HG02970 (cell line): ENCODE data around the gene PSMB5.
"Not testable (repeated sequence)": the region's sequence is repeated elsewhere in the genome, so short reads cannot be mapped to it uniquely, and the experiment has no call there.

Source experiments
- ATAC-seq: cut with Tn5 transposase; IDR thresholded peaks from one replicate; pipeline ENCODE4 v1.9.1; 2021; ENCODE audit warnings: mild to moderate bottlenecking, moderate library complexity, moderate number of reproducible peaks; ENCODE audit not compliant: unreplicated experiment, low FRiP score

PSMB5 gene

DNA sequence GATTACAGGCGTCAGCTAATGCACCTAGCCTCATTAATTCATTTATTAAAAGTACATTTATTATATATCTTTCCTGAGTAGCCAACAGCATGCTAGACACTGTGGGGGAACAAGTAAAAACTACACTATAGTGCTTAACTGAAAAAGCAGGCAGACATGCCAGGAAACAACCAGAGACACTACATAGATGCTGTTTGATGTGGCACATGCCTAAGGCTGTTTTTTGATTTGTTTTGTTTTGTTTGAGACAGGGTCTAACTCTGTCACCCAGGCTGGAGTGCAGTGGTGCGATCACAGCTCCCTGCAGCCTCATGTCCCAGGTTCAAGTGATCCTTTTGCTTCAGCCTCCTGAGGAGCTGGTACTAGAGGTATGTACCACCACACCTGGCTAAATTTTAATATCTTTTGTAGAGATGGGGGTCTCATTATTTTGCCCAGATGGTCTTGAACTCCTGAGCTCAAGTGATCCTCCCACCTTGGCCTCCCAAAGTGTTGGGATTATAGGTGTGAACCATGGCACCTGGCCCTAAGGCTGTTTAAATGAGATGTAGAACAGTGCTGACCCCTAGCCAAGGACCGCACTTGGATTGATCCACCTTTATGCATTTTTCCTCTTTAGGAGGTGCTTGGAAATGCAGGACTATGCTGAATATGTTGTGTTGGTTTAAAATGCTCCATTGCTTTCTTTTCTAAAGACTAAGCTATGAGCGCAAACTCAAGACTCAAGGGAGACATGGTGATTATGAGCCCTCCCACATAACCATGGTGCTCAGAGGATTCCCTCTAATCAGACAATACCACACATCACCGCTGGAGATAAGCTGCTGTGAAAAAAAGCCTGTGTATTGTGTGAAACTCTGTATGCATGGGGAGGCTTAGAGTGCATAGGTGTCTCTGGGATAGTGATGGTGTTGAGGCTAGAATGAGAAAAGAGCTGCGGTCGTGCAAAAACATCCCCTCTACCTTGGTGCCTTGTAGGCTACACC lies 14.3 kb downstream of the PSMB5 start:
- no peak for ATAC-seq

DNA sequence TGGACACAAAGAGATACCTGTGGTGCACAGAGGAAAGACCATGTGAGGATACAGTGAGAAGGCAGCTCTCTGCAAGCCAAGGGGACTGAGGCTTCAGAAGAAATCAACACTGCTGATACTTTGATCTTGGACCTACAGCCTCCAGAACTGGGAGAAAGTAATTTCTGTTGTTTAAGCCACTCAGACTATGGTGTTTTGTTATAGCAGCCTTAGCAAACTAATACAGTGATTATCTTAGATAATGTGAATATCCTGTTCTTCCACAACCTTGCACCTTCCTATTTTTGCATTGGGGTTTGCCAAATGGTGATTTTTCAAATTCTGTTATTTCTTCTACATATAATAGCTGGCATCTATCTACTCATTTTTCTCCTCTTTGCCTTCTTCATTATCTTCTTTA lies 16.6 kb downstream of the PSMB5 start:
- no peak for ATAC-seq

DNA sequence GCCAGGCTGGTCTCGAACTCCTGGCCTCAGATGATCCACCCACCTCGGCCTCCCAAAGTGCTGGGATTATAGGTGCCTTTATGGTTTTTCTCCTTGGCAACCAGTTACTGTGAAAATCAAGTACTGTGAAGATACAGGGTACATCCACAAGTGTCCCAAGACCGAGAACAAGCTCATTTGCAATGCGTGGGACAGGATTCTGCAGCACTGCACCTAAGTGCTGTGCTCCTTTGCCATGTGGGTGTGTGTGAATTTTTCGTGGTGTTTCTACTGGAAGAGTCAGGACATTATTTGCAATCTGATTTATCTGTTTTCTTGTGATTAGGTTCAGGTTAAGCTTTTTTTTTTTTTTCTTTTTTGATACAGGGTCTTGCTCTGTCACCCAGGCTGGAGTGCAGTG lies 17.6 kb downstream of the PSMB5 start:
- ATAC-seq = no peak

DNA sequence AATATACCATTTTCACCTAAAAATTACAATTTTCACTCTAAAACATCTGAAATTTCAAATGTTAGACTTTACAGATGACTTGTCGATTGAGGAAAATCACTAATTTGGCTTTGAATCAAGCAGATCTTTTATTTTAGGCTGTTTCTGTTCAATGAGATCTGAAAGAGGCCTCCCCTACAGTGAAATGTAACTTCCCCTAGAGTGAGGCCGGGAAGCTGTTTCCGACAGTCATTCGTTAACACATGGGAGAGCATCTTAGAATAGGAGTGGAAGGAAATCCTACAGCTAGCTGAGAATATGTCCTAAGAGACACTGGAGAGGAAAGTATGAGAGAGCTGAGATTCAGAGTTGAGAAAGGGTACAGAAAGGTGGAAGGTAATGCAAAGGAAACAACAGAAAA lies 19.1 kb downstream of the PSMB5 start:
- no peak for ATAC-seq

DNA sequence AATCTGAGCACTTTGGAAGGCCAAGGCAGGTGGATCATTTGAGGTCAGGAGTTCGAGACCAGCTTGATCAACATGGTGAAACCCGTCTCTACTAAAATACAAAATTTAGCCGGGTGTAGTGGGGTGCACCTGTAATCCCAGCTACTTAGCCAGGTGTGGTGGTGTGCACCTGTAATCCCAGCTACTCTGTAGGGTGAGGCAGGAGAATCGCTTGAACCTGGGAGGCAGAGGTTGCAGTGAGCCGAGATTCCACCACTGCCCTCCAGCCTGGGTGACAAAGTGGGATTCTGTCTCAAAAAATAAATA lies 21.0 kb downstream of the PSMB5 start:
- ATAC-seq = not testable (repeated sequence)

DNA sequence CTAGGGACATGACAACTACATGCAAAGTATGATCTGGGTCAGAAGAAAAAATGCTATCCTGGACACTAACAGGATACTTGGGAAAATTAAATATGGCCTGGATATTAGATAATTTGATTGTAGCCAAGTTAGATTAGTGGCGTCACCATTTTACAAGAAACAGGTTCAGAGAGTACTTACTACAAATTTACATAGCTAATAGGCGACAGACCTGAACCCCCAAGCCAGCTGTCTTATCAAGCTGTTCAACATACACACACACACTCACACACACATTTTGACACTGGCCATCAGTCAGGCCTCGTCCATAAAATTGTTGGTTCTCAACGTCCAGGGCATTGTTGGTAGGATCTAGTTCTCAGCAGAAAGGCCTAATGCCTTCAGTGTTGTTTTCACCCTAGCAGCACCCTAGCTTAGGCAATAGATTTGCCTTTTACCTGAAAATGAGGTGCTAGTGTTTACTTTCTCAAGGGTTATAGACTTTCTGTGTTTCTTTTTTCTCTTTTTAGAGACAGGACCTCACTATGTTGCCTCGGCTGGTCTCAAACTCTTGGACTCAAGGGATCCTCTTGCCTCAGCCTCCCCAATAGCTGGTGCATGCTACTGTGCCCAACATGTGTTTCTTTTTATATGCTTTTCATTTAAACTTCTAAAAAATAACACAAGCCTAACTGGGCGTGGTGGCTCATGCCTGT lies 21.5 kb downstream of the PSMB5 start:
- no peak for ATAC-seq

DNA sequence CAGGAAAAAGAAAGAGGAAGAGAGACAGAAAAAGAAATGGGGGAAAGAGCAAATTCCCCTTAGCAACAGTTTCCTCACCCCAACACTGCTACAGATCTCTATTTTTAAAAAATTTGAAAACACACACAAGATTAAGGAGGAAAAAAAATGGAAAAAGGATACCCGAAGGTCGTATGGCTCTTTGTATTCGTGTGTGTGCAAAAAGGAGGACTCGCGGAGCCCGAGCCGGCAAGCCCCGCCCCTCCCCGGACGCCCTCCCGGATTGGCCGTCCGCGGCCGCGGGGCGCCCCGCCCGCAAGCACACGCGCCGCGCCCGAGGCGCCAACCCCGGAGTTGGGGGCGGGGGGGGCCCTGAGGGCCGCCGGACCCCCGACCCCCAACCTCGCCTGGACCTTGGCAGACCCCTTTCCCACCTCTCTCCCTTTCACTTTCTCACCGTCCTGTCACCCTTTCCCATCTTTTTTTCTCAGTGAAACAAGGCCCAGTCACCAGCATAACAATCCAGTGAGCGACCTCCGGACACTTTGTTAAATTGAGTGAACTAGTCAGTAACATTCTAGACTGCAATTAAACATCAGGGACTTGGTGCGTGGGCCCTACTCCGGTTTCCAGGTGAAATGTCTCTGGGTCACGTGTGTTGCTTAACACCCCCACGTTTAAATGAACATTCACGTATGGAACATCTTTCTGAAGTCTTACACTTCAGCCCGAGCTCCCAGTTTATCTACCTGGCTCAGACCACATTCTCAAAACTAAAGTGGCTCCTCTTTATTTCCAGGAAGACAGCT lies 24.6 kb downstream of the PSMB5 start, which contains the start of gene C14orf93:
TSS of gene C14orf93 (minus strand) at position 205 of the 788 bp plus-strand sequence. CDS start 11,120 bp downstream, outside the sequence.
- peak; percentile 47 for ATAC-seq

DNA sequence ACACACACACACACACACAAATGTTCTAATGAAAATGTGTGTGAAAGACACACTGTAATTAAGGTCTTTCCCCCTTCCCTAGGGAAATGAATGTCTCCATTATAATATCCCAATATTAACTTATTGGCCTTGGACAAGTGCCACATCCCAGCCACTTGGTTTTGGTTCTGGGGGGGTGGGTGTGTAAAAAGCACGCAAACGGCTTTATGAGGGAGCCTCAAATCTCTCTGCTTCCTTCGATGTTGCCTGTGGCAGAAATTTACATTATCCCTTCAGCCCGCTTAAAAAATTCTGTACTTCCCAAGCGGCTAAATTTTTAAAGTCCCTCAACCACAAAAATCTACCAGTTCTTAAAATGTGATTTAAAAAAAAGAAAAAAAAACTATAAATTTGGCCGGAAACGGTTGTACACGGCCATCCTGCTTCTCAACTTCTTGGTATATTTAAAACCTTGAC lies 25.2 kb downstream of the PSMB5 start:
- no peak for ATAC-seq

DNA sequence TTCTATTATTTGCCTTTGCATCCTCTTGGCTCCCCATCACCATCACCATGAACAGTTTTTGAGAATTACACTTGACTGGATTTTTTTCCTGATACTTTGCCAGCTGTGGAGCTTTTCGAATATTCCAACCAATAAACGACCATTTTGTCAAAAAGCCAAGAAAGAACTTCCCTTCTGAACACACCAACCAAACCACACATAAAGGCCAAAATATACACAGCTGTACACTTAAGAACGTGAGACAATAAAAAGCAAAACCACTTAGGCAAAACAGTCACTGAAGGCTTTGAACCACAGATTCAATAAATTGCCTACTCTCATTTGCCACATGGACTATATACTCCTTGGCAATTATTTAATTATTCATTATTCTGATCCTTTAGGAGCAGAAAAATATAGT lies 25.9 kb downstream of the PSMB5 start:
- no peak for ATAC-seq

DNA sequence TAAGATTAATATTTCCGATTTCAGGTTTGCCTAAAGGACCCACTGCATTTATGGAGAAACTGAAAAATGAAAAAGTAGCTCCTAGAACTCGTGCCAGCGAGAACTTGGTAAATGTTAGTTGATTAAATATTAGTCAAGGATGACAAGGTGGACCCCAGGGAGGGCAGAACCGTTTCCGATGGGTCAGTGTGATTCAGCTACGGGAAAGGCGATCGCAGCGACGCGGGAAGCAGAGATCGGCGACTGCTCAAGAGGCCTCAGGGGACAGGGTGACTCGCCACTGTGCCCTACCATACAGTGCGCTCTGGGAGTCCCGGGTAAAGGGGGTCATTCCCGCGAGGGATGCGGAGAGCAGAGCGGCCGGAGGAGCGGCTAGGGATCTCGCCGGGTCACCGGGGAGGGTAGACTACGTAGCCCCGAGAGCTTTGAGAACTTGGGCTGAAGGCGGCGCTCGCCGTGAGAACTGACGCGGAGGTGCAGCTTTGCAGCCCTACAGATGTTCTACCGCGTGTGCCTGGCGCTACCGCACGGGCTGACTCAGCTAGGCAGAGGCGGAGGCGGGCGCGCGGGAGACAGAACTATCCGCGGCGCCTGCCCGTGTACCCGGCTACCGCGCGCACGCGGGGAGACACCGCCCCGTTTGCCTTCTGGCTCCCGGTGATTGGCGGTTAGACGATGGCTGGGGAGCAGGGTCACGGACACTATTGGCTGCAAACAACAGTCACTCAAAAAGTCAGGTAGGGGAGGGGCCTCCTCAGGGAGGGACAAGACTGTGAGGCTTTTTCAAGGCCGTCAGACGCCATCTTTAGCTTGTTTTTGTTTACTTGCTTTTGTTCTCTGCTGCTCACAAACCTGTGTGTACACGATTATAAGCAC lies 27.9 kb downstream of the PSMB5 start:
- peak; percentile 89 for ATAC-seq

DNA sequence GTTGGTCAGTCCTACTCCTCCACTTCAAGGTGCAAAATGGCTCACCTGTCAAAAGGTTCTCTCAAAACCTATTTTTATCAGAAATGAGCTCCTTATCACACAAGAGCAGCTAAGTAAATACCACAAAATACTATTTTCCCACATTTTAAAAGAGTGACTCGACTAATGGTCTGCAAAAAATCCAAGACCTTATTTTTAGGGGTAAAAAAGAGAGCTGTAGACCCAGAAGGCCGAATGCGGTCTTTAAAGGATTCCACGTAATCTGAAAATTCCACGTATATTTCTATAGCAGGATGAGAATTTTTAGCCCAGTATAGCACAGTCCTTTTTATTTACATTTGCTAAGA lies 28.5 kb downstream of the PSMB5 start:
- ATAC-seq = no peak

DNA sequence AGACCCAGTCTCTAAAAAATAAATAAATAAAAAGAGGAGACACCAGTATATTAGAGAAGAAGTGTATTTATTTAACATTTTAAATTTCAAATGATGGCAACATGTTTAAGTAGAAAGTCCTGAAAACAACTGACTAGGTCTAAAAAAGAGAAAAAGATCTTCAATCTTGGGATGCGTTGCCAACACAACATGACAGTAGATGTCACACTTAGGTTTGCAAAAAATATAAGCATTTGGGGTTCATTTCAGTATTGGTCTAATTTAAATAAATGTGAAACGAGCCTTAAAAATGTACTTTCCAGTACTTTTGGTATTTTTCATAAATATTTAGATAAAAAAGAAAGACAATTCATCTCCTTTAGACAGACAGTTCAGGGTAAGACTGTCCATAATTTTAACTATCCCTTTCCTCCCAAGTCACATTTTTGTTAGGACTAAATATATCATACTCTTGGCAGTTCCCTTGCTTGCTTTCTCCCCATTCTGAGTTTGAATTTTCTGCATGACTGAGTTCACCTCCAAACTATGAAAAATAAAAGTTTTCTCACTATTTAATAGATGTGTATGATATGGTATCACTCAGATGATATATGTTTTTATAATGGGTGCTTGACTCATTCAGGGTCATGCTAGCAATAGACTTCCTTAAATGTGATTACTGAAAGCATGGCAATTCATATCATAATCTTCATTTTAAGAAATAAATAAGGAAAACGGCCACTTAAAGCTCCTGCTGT lies 29.1 kb downstream of the PSMB5 start:
- no peak for ATAC-seq

DNA sequence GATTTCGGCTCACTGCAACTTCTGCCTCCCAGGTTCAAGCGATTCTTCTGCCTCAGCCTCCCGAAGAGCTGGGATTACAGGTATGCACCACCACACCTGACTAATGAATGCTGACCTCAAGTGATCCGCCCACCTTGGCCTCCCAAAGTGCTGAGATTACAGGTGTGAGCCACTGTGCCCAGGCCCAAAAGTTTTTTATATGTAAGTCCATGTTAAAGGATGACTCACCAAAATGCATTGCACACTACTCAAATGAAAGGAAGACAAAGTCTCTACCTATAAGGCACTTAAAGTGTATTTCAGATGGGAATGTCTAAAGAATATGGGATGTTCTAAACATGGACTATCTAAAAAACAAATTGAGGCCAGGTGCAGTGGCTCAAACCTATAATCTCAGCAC lies 30.4 kb downstream of the PSMB5 start:
- not testable (repeated sequence) for ATAC-seq

DNA sequence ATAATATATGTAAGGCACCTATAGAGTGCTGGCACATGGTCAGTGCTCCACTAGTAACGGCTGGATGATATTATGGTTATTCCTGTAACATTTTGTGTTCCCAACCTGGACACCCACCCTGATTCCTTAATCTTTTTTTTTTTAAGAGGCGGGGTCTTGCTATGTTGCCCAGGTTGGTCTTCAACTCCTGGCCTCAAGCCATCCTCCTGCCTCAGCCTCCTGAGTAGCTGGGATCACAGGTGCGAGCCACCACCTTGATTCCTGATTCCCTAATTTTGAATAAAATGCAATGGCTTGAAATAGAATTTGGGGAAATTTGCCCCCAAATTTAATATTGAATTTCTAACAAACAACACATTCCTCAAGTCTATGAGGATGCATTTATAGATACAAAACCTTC lies 32.1 kb downstream of the PSMB5 start:
- no peak for ATAC-seq

DNA sequence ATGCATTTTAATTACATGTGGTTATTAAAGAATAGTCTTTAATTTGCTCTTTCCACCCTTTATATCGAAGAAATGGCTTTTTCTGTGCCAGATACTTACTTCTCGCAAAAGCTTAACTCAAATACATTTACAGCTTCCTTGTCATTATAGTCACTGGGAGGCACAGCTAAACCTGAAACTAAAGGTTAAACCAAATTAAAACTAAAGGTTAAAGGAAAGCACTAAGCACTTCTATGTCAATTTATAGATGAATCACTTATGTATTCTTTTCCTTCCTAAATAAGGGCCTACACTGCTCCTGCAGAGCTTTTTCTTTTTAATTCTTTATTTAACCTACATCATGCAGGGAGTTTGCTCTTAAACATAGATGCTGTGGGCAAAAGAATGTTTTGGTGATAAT lies 33.8 kb downstream of the PSMB5 start:
- ATAC-seq = no peak

DNA sequence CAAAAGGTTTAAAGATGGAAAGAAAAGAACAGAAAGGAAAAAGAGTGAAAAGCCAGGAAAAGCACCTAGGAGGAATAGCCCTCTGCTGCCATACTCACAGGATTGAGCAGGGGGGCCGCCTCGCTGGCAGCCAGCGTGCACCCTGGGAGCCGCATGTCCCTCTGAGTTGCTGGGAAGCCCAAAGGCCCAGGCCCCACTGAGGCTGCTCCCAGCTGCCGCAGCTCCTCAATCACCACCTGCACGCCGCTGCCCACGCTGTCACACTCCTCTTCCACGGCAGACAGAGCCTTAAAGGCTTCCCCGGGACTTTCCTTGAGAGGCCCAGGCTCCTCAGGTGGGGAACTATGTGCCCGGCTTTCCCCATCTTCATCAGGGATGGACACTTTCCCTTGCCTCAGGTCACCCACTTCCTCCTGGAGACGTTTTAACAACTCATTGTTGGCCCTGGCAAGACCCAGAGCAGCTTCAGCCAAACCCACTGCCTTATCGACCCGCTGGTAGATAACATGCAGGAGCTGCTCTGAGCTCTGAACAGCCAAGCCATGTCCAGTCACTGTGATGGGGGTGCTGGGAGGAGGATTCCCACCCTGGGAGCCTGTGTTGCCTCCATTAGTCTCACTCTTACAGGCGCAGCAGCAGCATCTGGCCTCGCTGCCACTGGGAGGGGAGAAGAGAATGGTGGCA lies 36.2 kb downstream of the PSMB5 start:
- ATAC-seq = no peak

DNA sequence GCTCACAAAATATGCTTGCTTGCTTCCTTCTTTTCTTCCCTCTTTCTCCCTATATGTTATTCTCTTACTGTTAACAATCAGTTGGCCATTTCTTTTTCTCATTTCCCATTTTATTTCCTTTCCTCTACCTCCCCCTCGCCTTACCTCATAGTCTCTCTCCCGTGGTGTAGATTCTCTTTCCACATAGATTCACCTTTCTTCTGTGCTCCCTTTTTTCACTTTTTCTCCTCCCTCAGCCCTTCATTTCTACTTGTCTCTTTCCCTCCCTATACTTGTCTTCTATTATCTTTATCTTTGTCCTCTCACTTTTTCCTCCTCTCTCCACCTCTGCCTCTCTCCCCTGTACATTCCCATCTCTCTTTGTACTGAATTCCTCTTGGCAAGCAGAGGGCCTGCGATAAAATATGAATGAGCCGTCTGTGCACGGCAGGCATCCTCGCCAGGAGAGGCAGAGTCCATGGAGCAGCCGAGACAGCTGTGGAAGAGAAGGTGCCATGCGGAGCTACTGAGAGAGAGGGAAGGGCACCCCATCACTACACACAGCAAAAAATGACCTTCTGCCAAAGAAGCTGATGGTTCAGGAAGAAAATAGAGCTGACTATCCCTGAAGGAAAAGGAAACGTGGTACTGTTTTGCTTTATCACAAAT lies 36.9 kb downstream of the PSMB5 start:
- no peak for ATAC-seq
